HepG2 (cell line): ENCODE measurements around the gene PPP1CA. TPM values are rescaled to one million over a fixed set of nuclear protein-coding genes. Genes with fewer than 3 reads are reported as not detected.

Source experiments
- ATAC-seq: fragments of 200-7000 bp; cut with Tn5 transposase; 3 replicates; pipeline ENCODE4 v1.9.1; 2020; ENCODE audit warnings: mild to moderate bottlenecking, moderate library complexity
- BruUV-seq: library from RNA; stranded (reverse); fragments of 400-500 nt; replicated peaks from 2 replicates; lab custom pipeline; 2021; lab: Mats Ljungman, UMichigan
- CTCF ChIA-PET: fragments of 300-600 bp; formaldehyde crosslinking; extraction: SDS; loops from one replicate; lab custom pipeline; 2021; ENCODE audit warnings: low total read pairs, inconsistent platforms, low intra/inter-chr PET ratio; lab: Yijun Ruan, JAX
- POLR2A ChIA-PET: fragments of 350-600 bp; sonication (Branson Sonifier 250); formaldehyde crosslinking; loops from one replicate; lab custom pipeline; 2020; ENCODE audit warnings: antibody characterized with exemption, inconsistent platforms; lab: Yijun Ruan, JAX
- DNase-seq: peaks from one replicate; pipeline ENCODE4 v3.0.0-alpha.2; 2015; ENCODE audit warnings: low spot score
- FAIRE-seq: peaks from 3 replicates; lab custom pipeline; 2011; peaks lifted over from hg19 to GRCh38; lab: Jason Lieb, UNC
- H2AFZ ChIP-seq: one replicate; pipeline ENCODE4 v1.6.1; 2011; ENCODE audit warnings: low read length, inconsistent platforms
- H3K27ac ChIP-seq: fragments of 300-600 bp; 3 replicates; pipeline ENCODE4 v1.8.0; 2011; ENCODE audit warnings: mixed run types, mild to moderate bottlenecking, mixed read lengths, low read length, inconsistent platforms; ENCODE audit not compliant: insufficient read depth; ENCODE audit errors: extremely low read length
- H3K27me3 ChIP-seq, 2 experiments: fragments of 200-600 bp in 1 of 2; 2 replicates in 1 of 2; 3 replicates in 1 of 2; pipeline versions ENCODE4 v1.6.0 to v1.8.0; 2011; ENCODE audit warnings: low read length in 2 of 2, mild to moderate bottlenecking in 2 of 2, moderate library complexity in 2 of 2, inconsistent platforms in 1 of 2; ENCODE audit not compliant: insufficient read depth in 2 of 2, control insufficient read depth in 1 of 2
- H3K36me3 ChIP-seq, 2 experiments: fragments of 200-600 bp in 1 of 2; replicated peaks in 1 of 2; 2 replicates in 1 of 2; 3 replicates in 1 of 2; pipeline versions ENCODE4 v1.5.1 to v1.8.0; 2011; ENCODE audit warnings: low read length in 2 of 2, inconsistent platforms in 1 of 2; ENCODE audit not compliant: insufficient read depth in 2 of 2, control insufficient read depth in 1 of 2
- H3K4me1 ChIP-seq: 2 replicates; pipeline ENCODE4 v1.5.1; 2012; ENCODE audit warnings: low read length, inconsistent platforms; ENCODE audit not compliant: insufficient read depth
- H3K4me2 ChIP-seq: 2 replicates; pipeline ENCODE4 v1.6.0; 2011; ENCODE audit warnings: low read depth, low read length, inconsistent platforms
- H3K4me3 ChIP-seq, 3 experiments: fragments of 200-600 bp in 1 of 3; sonication (generic), shearing (Covaris generic) in 1 of 3; replicated peaks in 1 of 3; 2 replicates each; pipeline ENCODE4 v1.5.1; 2011 to 2016; ENCODE audit warnings: low read length in 3 of 3, inconsistent platforms in 2 of 3, low read depth in 2 of 3, mild to moderate bottlenecking in 2 of 3, control low read depth in 1 of 3, mixed read lengths in 1 of 3; ENCODE audit not compliant: insufficient read depth in 1 of 3
- H3K79me2 ChIP-seq: one replicate; pipeline ENCODE4 v1.6.1; 2011; ENCODE audit warnings: low read length, inconsistent platforms; ENCODE audit not compliant: insufficient read depth
- H3K9ac ChIP-seq: 2 replicates; pipeline ENCODE4 v1.6.0; 2011; ENCODE audit warnings: mild to moderate bottlenecking, low read depth, low read length, inconsistent platforms; ENCODE audit not compliant: insufficient read depth
- H3K9me3 ChIP-seq: 2 replicates; pipeline ENCODE4 v1.5.1; 2012; ENCODE audit warnings: mild to moderate bottlenecking, low read length
- H4K20me1 ChIP-seq: 2 replicates; pipeline ENCODE4 v1.6.0; 2011; ENCODE audit warnings: inconsistent platforms, mild to moderate bottlenecking, low read length, moderate library complexity; ENCODE audit not compliant: insufficient read depth
- ARNT2 ChIP-seq: sonication (generic); formaldehyde crosslinking; IDR thresholded peaks from 2 replicates; pipeline ENCODE4 v1.8.0; 2022; ENCODE audit warnings: mild to moderate bottlenecking, low read depth, missing genetic modification reagents, moderate library complexity
- DMAP1 ChIP-seq: IDR thresholded peaks from 2 replicates; pipeline ENCODE4 v1.6.1; 2016
- FUBP1 ChIP-seq: sonication (generic); formaldehyde crosslinking; IDR thresholded peaks from 2 replicates; pipeline ENCODE4 v1.5.1; 2020; ENCODE audit warnings: missing genetic modification reagents, mild to moderate bottlenecking, borderline replicate concordance
- GFI1 ChIP-seq: sonication (generic); formaldehyde crosslinking; IDR thresholded peaks from 2 replicates; pipeline ENCODE4 v1.5.0; 2020; ENCODE audit warnings: missing genetic modification reagents, mild to moderate bottlenecking, borderline replicate concordance
- HNRNPH1 ChIP-seq: fragments of 200-400 bp; formaldehyde crosslinking; optimal IDR thresholded peaks from 2 replicates; pipeline ENCODE3; 2017; ENCODE audit warnings: mild to moderate bottlenecking, low read depth, low read length
- MAFG ChIP-seq: sonication (generic); formaldehyde crosslinking; IDR thresholded peaks from 2 replicates; pipeline ENCODE4 v1.5.1; 2020; ENCODE audit warnings: mild to moderate bottlenecking, missing genetic modification reagents
- STAG1 ChIP-seq: sonication (generic); formaldehyde crosslinking; IDR thresholded peaks from 2 replicates; pipeline ENCODE4 v1.4.0; 2020; ENCODE audit warnings: missing genetic modification reagents
- ZBTB25 ChIP-seq: IDR thresholded peaks from 2 replicates; pipeline ENCODE4 v1.6.1; 2018; ENCODE audit warnings: missing genetic modification reagents
- ZFP37 ChIP-seq: sonication (generic); formaldehyde crosslinking; IDR thresholded peaks from 2 replicates; pipeline ENCODE4 v1.4.0; 2020; ENCODE audit warnings: missing genetic modification reagents, borderline replicate concordance
- ZNF335 ChIP-seq: sonication (generic); formaldehyde crosslinking; IDR thresholded peaks from 2 replicates; pipeline ENCODE4 v1.4.0; 2020; ENCODE audit warnings: missing genetic modification reagents
- ZNF414 ChIP-seq: sonication (generic); formaldehyde crosslinking; IDR thresholded peaks from 2 replicates; pipeline ENCODE4 v1.5.0; 2020; ENCODE audit warnings: missing genetic modification reagents
- ZNF460 ChIP-seq: sonication (generic); formaldehyde crosslinking; IDR thresholded peaks from 2 replicates; pipeline ENCODE4 v1.5.1; 2020; ENCODE audit warnings: missing genetic modification reagents, mild to moderate bottlenecking, borderline replicate concordance
- ZNF574 ChIP-seq: sonication (generic); formaldehyde crosslinking; IDR thresholded peaks from 2 replicates; pipeline ENCODE4 v1.4.0; 2020; ENCODE audit warnings: missing genetic modification reagents
- ZNF747 ChIP-seq: sonication (generic); formaldehyde crosslinking; IDR thresholded peaks from 2 replicates; pipeline ENCODE4 v1.8.1; 2023; ENCODE audit warnings: missing genetic modification reagents, mild to moderate bottlenecking, borderline replicate concordance
- WGBS: methylation state at CpG from one replicate; pipeline ENCODE4 v1.1.6; 2017; ENCODE audit warnings: low lambda C conversion rate; 5-methylcytosine and 5-hydroxymethylcytosine counted together
- in situ Hi-C: cut with HindIII; loops from 2 replicates; pipeline ENCODE4 v1.10.0; 2017; ENCODE audit warnings: low pct_unique_long_range_greater_than_20kb; ENCODE audit not compliant: extremely low pct_ligation_motif_present
- intact Hi-C: fragments of 100-400 bp; cut with micrococcal nuclease; formaldehyde crosslinking; loops from one replicate; pipeline ENCODE4 v1.10.0; 2022; ENCODE audit not compliant: unreplicated experiment
- polyA plus RNA-seq, 8 experiments: library from polyadenylated mRNA; depleted of rRNA in 3 of 8; stranded (reverse) in 7 of 8; unstranded in 1 of 8; fragments of >200 nt; fragmentation: Illumina TruSeq in 4 of 8; extraction: Trizol in 4 of 8; gene quantifications; 2 replicates each; pipeline versions ENCODE4 v1.2.1 to v1.2.3, GENCODE V29; 2011 to 2016; ENCODE audit warnings: low read depth in 4 of 8, missing spikeins in 1 of 8, mixed read lengths in 1 of 8; ENCODE audit not compliant: insufficient read depth in 1 of 8
- total RNA-seq, 5 experiments: library from RNA; depleted of rRNA; stranded (reverse); fragments of >200 nt; fragmentation: Illumina TruSeq; extraction: Trizol; gene quantifications; 2 replicates each; pipeline ENCODE4 v1.2.3, GENCODE V29; 2016; ENCODE audit warnings: low read depth in 1 of 5

Gene PPP1CA
- total and polyA plus RNA-seq, 2 of the 13 experiments (the other 11 are each of a cell fraction or from before 2014, with no cell fraction given) = 149 to 170 TPM

GRCh38 chr11:67373648-67374570 is 27.7 kb downstream of the PPP1CA start:
- in situ Hi-C loops = no loop called here
- no peaks in the 10 kb centered on the region for H4K20me1 ChIP-seq
- FAIRE-seq (peak; percentile 62), DNase-seq (peak; percentile 82), ATAC-seq (peak; percentile 65)
- H3K4me2 ChIP-seq = peak overlapping the region; percentile 92
- H2AFZ ChIP-seq = no peak overlapping the region
- peak overlapping the region; percentile 69 to 75 (median 75) for H3K4me3 ChIP-seq
- H3K79me2 ChIP-seq = no peaks in the 10 kb centered on the region
- H3K4me1 ChIP-seq = peaks cover 30% of the 10 kb centered on the region
- under 1% methylated on average over 33 of the region's 40 CpGs for WGBS
- BruUV-seq = no TSS peak
- no peaks in the 10 kb centered on the region for H3K36me3 ChIP-seq
- peaks cover 3 to 8% of the 10 kb centered on the region in 2 experiments; a peak in 3 of 5 replicates for H3K27me3 ChIP-seq
- POLR2A ChIA-PET = interaction anchor here (0.6 to 18.5 kb wide), 13 partner anchors 8 to 735 kb away, joined by 3 to 365 read pairs (median 5); partner anchors contain the start of genes ANKRD13D, POLD4, PPP1CA and RAD9A
- no peaks in the 10 kb centered on the region for H3K9me3 ChIP-seq
- intact Hi-C loops = loop anchor here (1.0 kb wide), 1 partner anchor 18 kb away; no protein-coding TSS in a partner anchor
- CTCF ChIA-PET = interaction anchor here (1.2 to 1.3 kb wide), 2 partner anchors 17 to 23 kb away, joined by 3 to 9 read pairs; no protein-coding TSS in a partner anchor
- H3K9ac ChIP-seq = peak overlapping the region; percentile 60; the same call in 1 of the 2 replicates
- H3K27ac ChIP-seq = no peak overlapping the region
- TF ChIP-seq ZNF574 = peak; percentile 65
- no peak for TF ChIP-seq GFI1 (CRISPR knock-in tag)
- TF ChIP-seq FUBP1 (CRISPR knock-in tag) = no peak
- no peak for TF ChIP-seq ARNT2 (CRISPR knock-in tag)
- 0 out of 2 replicates have a peak, but pooled peaks have one; percentile 58 for TF ChIP-seq MAFG (CRISPR knock-in tag)
- TF ChIP-seq ZBTB25 (CRISPR knock-in tag) = no peak
- TF ChIP-seq HNRNPH1 = no peak
- TF ChIP-seq ZNF747 = no peak
- TF ChIP-seq STAG1 (CRISPR knock-in tag) = peak; percentile 46
- TF ChIP-seq DMAP1 = peak; percentile 66; the same call in 1 of the 2 replicates
- TF ChIP-seq ZFP37 (CRISPR knock-in tag) = no peak
- TF ChIP-seq ZNF414 (CRISPR knock-in tag) = no peak
- no peak for TF ChIP-seq ZNF460 (CRISPR knock-in tag)
- TF ChIP-seq ZNF335 (CRISPR knock-in tag) = no peak
